Stimulated activated CD4-positive, alpha-beta T cell treated with anti-CD3 and anti-CD28 coated beads, Interleukin-15, amount 100 ng/mL, for 48 hours (primary cell): ENCODE measurements around the gene PSENEN.
A peak's percentile ranks its signal among the peaks of the same experiment; 100 is the strongest.
"Not testable (repeated sequence)": the region's sequence is repeated elsewhere in the genome, so short reads cannot be mapped to it uniquely, and the experiment has no call there.

ENCODE experiments used
- DNase-seq, 2 donors: peaks; one replicate each; pipeline ENCODE4 v3.0.0-alpha.2; 2020; ENCODE audit warnings: low read depth in 2 of 2

Gene PSENEN

DNA sequence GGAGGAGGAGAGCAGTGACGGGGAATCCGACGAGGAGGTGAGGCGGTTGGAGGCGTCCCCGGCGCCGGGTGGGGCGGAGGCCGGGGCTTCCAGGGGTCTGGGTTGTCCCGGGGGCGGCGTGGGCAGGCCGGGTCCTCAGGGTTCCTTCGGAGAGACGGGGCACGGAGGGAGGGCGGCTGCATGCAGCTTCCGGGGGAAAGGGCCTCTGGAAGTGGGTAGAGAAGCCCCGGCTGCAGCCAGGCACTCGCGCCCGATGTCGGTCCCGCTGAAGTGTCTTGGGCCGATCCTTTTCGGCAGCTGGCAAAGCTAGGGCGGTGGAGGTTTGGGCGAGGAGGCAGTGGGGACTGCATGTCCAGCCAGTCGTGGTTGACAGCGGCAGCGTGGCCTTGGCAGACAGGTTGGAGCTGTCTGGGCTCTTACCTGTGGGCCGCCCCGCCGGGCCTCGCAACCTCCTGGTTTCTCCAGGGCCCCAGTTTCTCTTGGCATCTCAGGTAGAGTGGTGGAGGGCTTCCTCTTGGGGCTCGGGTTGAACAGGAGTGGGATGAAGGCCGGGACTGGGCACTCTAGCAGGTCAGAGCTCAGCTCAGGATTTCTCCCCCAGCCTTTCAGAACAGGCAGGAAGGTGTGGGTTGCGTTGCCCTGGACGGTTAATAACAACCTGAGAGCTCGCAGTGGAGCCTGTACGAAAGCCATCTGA lies 27.0 kb upstream of the PSENEN start:
- peak in 1 of 2 donors; percentile 57 for DNase-seq

DNA sequence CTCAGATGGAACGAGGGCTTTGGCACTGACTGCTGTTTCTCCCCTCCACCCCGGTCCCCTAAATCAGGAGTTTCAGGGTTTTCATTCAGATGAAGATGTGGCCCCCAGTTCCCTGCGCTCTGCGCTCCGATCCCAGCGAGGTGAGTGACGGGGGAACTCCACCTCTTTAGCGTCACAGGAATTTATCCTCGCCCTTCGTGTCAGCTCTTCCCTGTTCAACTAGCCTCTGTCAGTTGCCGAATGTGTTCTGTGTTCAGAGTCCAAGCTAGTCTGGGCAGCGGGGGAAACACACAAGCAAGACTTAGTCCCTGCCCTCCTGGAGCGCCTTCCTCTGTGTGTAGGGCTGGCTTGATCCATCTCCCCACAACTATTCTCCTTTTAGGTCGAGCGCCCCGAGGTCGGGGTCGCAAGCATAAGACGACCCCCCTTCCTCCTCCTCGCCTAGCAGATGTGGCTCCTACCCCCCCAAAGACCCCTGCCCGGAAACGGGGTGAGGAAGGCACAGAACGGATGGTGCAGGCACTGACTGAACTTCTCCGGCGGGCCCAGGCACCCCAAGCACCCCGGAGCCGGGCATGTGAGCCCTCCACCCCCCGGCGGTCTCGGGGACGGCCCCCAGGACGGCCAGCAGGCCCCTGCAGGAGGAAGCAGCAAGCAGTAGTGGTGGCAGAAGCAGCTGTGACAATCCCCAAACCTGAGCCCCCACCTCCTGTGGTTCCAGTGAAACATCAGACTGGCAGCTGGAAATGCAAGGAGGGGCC lies 25.9 kb upstream of the PSENEN start:
- DNase-seq: no peak

DNA sequence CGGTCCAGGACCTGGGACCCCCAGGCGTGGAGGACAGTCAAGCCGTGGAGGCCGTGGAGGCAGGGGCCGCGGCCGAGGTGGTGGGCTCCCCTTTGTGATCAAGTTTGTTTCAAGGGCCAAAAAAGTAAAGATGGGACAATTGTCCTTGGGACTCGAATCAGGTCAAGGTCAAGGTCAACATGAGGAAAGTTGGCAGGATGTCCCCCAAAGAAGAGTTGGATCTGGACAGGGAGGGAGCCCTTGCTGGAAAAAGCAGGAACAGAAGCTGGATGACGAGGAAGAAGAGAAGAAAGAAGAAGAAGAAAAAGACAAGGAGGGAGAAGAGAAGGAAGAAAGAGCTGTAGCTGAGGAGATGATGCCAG lies 25.3 kb upstream of the PSENEN start:
- no peak for DNase-seq

- DNase-seq: no peak
These were observed 24.8 kb upstream of the PSENEN start for GRCh38 chr19:35720648-35721047.

DNA sequence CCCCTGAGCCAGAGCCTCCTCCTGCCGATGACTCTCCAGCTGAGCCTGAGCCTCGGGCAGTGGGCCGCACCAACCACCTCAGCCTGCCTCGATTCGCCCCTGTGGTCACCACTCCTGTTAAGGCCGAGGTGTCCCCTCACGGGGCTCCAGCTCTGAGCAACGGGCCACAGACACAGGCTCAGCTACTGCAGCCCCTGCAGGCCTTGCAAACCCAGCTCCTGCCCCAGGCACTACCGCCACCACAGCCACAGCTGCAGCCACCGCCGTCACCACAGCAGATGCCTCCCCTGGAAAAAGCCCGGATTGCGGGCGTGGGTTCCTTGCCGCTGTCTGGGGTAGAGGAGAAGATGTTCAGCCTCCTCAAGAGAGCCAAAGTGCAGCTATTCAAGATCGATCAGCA lies 24.1 kb upstream of the PSENEN start:
- DNase-seq: no peak

DNA sequence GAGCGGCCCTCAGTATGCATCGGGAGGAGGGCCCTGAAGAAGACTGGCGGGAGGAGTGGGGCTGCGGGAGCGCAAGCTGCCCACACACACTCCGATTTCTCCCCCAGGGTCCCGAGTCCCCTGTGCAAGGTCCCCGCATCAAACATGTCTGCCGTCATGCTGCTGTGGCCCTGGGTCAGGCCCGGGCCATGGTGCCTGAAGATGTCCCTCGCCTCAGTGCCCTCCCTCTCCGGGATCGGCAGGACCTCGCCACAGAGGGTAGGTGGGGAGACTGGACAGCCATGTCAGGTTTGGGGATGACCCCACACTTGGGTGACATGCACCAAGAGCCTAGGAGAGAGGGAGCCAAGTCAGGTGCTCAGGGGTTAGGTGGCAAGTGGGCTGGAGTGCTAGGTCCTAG lies 23.0 kb upstream of the PSENEN start:
- no peak for DNase-seq

- DNase-seq: no peak
These were observed 22.6 kb upstream of the PSENEN start for GRCh38 chr19:35722897-35723296.

- DNase-seq: no peak
These were observed 21.8 kb upstream of the PSENEN start for GRCh38 chr19:35723671-35724070.

DNA sequence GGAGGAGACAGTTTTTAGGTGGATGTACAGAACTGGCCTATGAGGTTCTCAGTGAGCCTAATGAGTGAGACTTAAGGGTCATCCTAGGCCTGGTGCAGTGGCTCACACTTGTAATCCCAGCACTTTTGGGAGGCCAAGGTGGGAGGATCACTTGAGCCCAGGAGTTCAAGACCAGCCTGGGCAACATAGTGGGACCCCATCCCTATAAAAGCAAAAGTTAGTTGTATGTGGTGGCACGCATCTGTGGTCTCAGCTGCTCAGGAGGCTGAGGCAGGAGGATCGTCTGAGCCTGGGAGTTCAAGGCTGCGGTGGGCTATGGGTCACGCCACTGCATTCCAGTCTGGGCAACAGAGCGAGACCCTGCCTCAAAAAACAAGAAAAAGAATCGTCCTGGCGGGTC lies 21.3 kb upstream of the PSENEN start:
- DNase-seq: not testable (repeated sequence)

DNA sequence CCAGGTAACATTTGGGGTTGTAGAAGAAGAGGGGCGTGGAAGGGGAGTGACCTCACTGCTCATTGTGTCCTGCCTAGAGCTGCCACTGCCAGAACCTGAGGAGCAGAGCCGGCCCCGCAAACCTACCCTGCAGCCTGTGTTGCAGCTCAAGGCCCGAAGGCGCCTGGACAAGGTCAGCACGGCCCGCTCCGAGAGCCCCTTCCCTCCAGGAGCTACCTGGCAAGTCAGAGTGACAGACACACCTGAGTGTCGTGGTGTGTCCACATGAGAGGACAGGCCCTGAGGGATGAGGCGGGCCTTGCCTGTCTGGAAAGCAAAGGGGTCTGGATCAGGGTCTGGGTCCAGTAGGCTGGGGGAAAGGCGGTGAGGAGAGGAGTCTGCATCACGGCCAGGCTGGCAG lies 20.9 kb upstream of the PSENEN start:
- DNase-seq: no peak

DNA sequence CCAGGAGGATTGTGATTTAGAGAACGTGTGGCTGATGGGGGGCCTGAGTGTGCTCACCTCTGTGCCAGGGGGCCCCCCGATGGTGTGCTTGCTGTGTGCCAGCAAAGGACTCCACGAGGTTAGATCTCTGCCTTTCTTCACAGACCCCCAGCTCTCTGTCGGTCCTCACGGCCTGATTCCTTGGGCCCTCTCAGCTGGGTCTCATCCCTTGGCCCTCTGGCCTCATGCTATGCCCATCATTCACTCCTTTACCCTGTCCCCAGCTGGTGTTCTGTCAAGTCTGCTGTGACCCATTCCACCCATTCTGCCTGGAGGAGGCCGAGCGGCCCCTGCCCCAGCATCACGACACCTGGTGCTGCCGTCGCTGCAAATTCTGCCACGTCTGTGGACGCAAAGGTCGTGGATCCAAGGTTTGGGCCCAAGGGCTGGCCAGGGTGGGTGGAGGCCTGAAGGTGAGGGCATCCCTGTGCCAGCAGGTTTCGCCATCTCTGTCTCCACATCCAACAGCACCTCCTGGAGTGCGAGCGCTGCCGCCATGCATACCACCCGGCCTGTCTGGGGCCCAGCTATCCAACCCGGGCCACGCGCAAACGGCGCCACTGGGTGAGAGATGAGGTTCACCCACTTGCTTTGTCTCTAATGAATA lies 20.1 kb upstream of the PSENEN start:
- DNase-seq: no peak

GRCh38 chr19:35727053-35727955 lies 18.1 kb upstream of the PSENEN start:
- DNase-seq: no peak

- DNase-seq: no peak
These were observed 17.3 kb upstream of the PSENEN start for GRCh38 chr19:35727956-35728706.

DNA sequence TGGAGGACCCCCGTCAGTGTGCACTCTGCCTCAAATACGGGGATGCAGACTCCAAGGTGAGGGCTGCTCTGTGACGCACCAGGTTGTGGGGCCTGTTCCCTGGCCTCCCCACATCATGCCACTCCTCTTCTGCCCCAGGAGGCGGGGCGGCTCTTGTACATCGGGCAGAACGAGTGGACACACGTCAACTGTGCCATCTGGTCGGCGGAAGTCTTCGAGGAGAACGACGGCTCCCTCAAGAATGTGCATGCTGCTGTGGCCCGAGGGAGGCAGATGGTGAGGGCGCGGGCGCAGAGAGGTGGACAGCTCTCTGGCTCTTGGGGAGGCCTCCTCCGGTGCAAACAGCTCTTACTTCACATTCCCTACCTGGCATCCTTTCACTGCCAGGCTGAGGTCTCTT lies 16.4 kb upstream of the PSENEN start:
- no peak for DNase-seq

- DNase-seq: no peak
These were observed 15.7 kb upstream of the PSENEN start for GRCh38 chr19:35729763-35730162.

DNA sequence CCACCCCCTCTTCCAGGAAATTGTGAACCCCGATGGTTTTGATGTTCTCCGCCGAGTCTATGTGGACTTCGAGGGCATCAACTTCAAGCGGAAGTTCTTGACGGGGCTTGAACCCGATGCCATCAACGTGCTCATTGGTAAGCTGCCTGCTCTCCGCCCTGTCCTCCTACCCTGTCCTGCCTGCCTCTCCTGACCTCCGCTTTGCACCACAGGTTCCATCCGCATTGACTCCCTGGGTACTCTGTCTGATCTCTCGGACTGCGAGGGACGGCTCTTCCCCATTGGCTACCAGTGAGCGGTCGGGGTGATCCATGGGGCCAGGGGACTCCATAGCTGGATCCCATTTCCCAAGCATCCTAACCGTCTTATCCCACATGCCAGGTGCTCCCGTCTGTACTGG lies 15.1 kb upstream of the PSENEN start:
- DNase-seq: no peak

- no peak for DNase-seq
These were observed 14.1 kb upstream of the PSENEN start for GRCh38 chr19:35731353-35731752.

- DNase-seq: no peak
These were observed 13.6 kb upstream of the PSENEN start for GRCh38 chr19:35731779-35732405.

DNA sequence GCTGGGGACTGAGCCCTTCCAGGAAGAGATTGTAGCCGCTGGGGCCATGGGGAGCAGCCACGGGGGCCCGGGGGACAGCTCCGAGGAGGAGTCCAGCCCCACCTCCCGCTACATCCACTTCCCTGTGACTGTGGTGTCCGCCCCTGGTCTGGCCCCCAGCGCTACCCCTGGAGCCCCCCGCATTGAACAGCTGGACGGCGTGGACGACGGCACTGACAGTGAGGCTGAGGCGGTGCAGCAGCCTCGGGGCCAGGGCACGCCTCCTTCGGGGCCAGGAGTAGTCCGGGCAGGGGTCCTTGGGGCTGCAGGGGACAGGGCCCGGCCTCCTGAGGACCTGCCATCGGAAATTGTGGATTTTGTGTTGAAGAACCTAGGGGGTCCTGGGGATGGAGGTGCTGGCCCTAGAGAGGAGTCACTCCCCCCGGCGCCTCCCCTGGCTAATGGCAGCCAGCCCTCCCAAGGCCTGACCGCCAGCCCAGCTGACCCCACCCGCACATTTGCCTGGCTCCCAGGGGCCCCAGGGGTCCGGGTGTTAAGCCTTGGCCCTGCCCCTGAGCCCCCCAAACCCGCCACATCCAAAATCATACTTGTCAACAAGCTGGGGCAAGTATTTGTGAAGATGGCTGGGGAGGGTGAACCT lies 12.8 kb upstream of the PSENEN start:
- no peak for DNase-seq
